HEK293 (cell line): ENCODE results near the gene TAS2R8.

Source experiments
- CTCF ChIA-PET: fragments of 350-600 bp; formaldehyde crosslinking; extraction: SDS; loops from one replicate; lab custom pipeline; 2021; ENCODE audit warnings: antibody characterized with exemption; lab: Yijun Ruan, JAX
- POLR2A ChIA-PET: fragments of 300-600 bp; formaldehyde crosslinking; extraction: SDS; loops from one replicate; lab custom pipeline; 2020; ENCODE audit warnings: antibody characterized with exemption, inconsistent platforms; lab: Yijun Ruan, JAX
- H3K27ac ChIP-seq: fragments of 200-500 bp; sonication (Bioruptor generic); 2 replicates; pipeline ENCODE4 v1.5.1; 2014; ENCODE audit warnings: low read depth, low read length, control low read depth, inconsistent platforms; ENCODE audit errors: extremely low read depth
- H3K36me3 ChIP-seq, 2 experiments: fragments of 200-500 bp in 1 of 2; sonication (Bioruptor generic) in 1 of 2; 1 replicate in 1 of 2; 2 replicates in 1 of 2; pipeline ENCODE4 v1.5.1; 2014 to 2017; ENCODE audit warnings: inconsistent platforms in 2 of 2, low read length in 2 of 2; ENCODE audit not compliant: control insufficient read depth in 2 of 2, insufficient read depth in 1 of 2
- H3K4me1 ChIP-seq: fragments of 200-500 bp; sonication (Bioruptor generic); 2 replicates; pipeline ENCODE4 v1.5.1; 2014; ENCODE audit warnings: mild to moderate bottlenecking, low read length, inconsistent platforms; ENCODE audit not compliant: control insufficient read depth, insufficient read depth
- H3K4me3 ChIP-seq: 2 replicates; pipeline ENCODE4 v1.5.1; 2011; ENCODE audit warnings: low read depth, mild to moderate bottlenecking, control low read depth, low read length, moderate library complexity
- H3K9me3 ChIP-seq: fragments of 200-500 bp; sonication (Bioruptor generic); 2 replicates; pipeline ENCODE4 v1.5.1; 2014; ENCODE audit warnings: low read depth, low read length, inconsistent platforms; ENCODE audit not compliant: control insufficient read depth, insufficient read depth
- GFI1B ChIP-seq: fragments of 450-650 bp; formaldehyde crosslinking; IDR thresholded peaks from 2 replicates; pipeline ENCODE4 v1.5.1; 2016; ENCODE audit warnings: missing biosample characterization, missing genetic modification characterization
- HOXD13 ChIP-seq: sonication (generic); formaldehyde crosslinking; IDR thresholded peaks from 2 replicates; pipeline ENCODE4 v1.8.0; 2022; ENCODE audit warnings: missing genetic modification reagents, borderline replicate concordance
- KLF1 ChIP-seq: fragments of 450-650 bp; formaldehyde crosslinking; IDR thresholded peaks from 2 replicates; pipeline ENCODE4 v1.5.1; 2016; ENCODE audit warnings: missing biosample characterization, missing genetic modification characterization
- TRIM28 ChIP-seq: IDR thresholded peaks from 2 replicates; pipeline ENCODE4 v1.6.1; 2011; ENCODE audit warnings: low read length, control low read depth, borderline replicate concordance
- ZBTB10 ChIP-seq: fragments of 450-650 bp; formaldehyde crosslinking; IDR thresholded peaks from 2 replicates; pipeline ENCODE4 v1.5.1; 2016; ENCODE audit warnings: missing biosample characterization, missing genetic modification characterization
- ZNF211 ChIP-seq: fragments of 450-650 bp; formaldehyde crosslinking; IDR thresholded peaks from 2 replicates; pipeline ENCODE4 v1.5.1; 2016; ENCODE audit warnings: low read depth, missing biosample characterization, missing genetic modification characterization
- ZNF266 ChIP-seq: fragments of 450-650 bp; formaldehyde crosslinking; IDR thresholded peaks from 2 replicates; pipeline ENCODE4 v1.5.1; 2016; ENCODE audit warnings: missing biosample characterization, missing genetic modification characterization, low read depth
- ZNF274 ChIP-seq, 2 experiments: fragments of 200-500 bp in 1 of 2; fragments of 450-650 bp in 1 of 2; sonication (Bioruptor generic) in 1 of 2; formaldehyde crosslinking in 1 of 2; IDR thresholded peaks; 2 replicates each; pipeline versions ENCODE4 v1.5.1 to v1.6.1; 2014 to 2016; ENCODE audit warnings: borderline replicate concordance in 1 of 2, inconsistent platforms in 1 of 2, low read length in 1 of 2, missing biosample characterization in 1 of 2, missing genetic modification characterization in 1 of 2
- ZNF302 ChIP-seq: fragments of 450-650 bp; formaldehyde crosslinking; IDR thresholded peaks from 2 replicates; pipeline ENCODE4 v1.5.1; 2016; ENCODE audit warnings: missing biosample characterization, missing genetic modification characterization, low read depth
- ZNF341 ChIP-seq: fragments of 450-650 bp; formaldehyde crosslinking; IDR thresholded peaks from 2 replicates; pipeline ENCODE4; 2016; ENCODE audit warnings: low read depth, missing biosample characterization, missing genetic modification characterization
- ZNF549 ChIP-seq: fragments of 450-650 bp; IDR thresholded peaks from 2 replicates; pipeline ENCODE4 v1.5.1; 2018; ENCODE audit warnings: missing biosample characterization, missing genetic modification characterization, mild to moderate bottlenecking, inconsistent platforms, moderate library complexity
- ZNF660 ChIP-seq: fragments of 450-650 bp; IDR thresholded peaks from 2 replicates; pipeline ENCODE4 v1.5.1; 2018; ENCODE audit warnings: missing biosample characterization, mild to moderate bottlenecking, missing genetic modification characterization
- ZNF707 ChIP-seq: fragments of 450-650 bp; formaldehyde crosslinking; IDR thresholded peaks from 2 replicates; pipeline ENCODE4 v1.5.1; 2016; ENCODE audit warnings: missing biosample characterization, missing genetic modification characterization
- TF ChIP-seq, protein P1 (sequence below): sonication (generic); formaldehyde crosslinking; IDR thresholded peaks from 2 replicates; pipeline ENCODE4 v1.8.1; 2022; ENCODE audit warnings: mild to moderate bottlenecking, moderate library complexity, missing genetic modification reagents
- TF ChIP-seq, protein P2 (sequence below): fragments of 450-650 bp; formaldehyde crosslinking; IDR thresholded peaks from 2 replicates; pipeline ENCODE4 v1.5.1; 2017; ENCODE audit warnings: missing biosample characterization, missing genetic modification characterization

Gene TAS2R8

DNA sequence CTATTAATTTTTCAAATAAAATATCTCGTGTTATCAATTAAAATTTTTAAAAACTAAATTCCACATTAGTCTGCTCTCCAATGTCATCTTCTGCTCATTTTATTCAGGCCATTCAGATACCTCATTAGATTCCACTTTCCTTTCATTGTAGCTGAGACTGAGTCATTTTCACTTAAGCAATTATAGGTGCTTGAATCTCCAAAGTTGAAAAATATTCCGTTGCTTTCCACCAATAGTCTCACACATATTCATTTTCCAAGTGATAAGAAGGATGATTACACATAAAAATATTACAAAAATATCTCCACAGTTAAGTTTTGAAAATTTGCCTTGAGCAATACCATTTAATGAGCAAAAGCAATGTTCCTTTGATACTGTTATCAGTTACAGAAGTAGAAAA is 47.4 kb downstream of the TAS2R8 start:
- ChIA-PET CTCF (interaction anchor here (1.0 to 1.3 kb wide), 2 partner anchors 9 to 440 kb away, joined by 3 read pairs; no protein-coding TSS in a partner anchor), POLR2A (no interaction called here)
- TF ChIP-seq ZNF660 (tag by site-specific recombination) = no peak
- TF ChIP-seq ZNF549 = no peak
- no peak for TF ChIP-seq ZNF274 (IDR thresholded peaks at IDR 0.05; ENCODE audit: low read length)
- no peak for TF ChIP-seq ZNF274 (tag by site-specific recombination; IDR thresholded peaks at IDR 0.05; ENCODE audit: borderline replicate concordance)
- TF ChIP-seq, protein P1, sequence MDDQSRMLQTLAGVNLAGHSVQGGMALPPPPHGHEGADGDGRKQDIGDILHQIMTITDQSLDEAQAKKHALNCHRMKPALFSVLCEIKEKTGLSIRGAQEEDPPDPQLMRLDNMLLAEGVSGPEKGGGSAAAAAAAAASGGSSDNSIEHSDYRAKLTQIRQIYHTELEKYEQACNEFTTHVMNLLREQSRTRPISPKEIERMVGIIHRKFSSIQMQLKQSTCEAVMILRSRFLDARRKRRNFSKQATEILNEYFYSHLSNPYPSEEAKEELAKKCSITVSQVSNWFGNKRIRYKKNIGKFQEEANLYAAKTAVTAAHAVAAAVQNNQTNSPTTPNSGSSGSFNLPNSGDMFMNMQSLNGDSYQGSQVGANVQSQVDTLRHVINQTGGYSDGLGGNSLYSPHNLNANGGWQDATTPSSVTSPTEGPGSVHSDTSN (CRISPR knock-in tag) = no peak
- TF ChIP-seq ZNF266 (tag by site-specific recombination) = no peak
- no peak for TF ChIP-seq KLF1 (tag by site-specific recombination)
- TF ChIP-seq ZNF341 (tag by site-specific recombination) = no peak
- TF ChIP-seq ZNF302 (tag by site-specific recombination) = no peak
- TF ChIP-seq TRIM28 = no peak
- H3K27ac ChIP-seq = no peak overlapping the region
- no peaks in the 10 kb centered on the region for H3K36me3 ChIP-seq
- H3K4me3 ChIP-seq = no peak overlapping the region
- no peaks in the 10 kb centered on the region for H3K9me3 ChIP-seq
- no peaks in the 10 kb centered on the region for H3K4me1 ChIP-seq

DNA sequence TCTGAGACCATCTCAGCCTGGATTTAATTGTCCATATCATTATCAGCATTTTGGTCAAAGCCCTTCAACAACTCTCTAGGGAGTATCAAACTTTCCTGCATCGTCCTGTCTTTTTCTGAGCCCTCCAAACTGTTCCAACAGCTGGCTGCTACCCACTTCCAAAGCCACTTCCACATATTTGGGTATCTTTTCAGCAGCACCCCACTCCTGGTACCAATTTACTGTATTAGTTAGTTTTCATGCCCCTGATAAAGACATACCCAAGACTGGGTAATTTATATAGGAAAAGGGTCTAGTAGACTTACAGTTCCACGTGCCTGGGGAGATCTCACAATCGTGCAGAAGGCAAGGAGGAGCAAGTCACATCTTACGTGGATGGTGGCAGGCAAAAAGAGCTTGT is 50.9 kb downstream of the TAS2R8 start:
- Histone ChIP-seq H3K27ac (no peak overlapping the region), H3K36me3 (no peaks in the 10 kb centered on the region), H3K4me1 (no peaks in the 10 kb centered on the region), H3K9me3 (no peaks in the 10 kb centered on the region)
- ChIA-PET POLR2A (no interaction called here), CTCF (no interaction called here)
- no peak for TF ChIP-seq ZBTB10 (tag by site-specific recombination)
- peak; percentile 96 for TF ChIP-seq ZNF707 (tag by site-specific recombination)
- no peak for TF ChIP-seq HOXD13
- TF ChIP-seq GFI1B (tag by site-specific recombination) = no peak
- no peak for TF ChIP-seq ZNF211 (tag by site-specific recombination)
- TF ChIP-seq, protein P2, sequence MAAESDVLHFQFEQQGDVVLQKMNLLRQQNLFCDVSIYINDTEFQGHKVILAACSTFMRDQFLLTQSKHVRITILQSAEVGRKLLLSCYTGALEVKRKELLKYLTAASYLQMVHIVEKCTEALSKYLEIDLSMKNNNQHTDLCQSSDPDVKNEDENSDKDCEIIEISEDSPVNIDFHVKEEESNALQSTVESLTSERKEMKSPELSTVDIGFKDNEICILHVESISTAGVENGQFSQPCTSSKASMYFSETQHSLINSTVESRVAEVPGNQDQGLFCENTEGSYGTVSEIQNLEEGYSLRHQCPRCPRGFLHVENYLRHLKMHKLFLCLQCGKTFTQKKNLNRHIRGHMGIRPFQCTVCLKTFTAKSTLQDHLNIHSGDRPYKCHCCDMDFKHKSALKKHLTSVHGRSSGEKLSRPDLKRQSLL (tag by site-specific recombination) = no peak
- TF ChIP-seq, protein P1 (CRISPR knock-in tag) = no peak
- TF ChIP-seq KLF1 (tag by site-specific recombination) = no peak
- TF ChIP-seq, all 188 proteins: peak for 1
- H3K4me3 ChIP-seq = no peak overlapping the region
